ENCODE results near the gene TSGA10IP. TPM values are rescaled to one million over a fixed set of nuclear protein-coding genes. Genes with fewer than 3 reads are reported as not detected.

TSGA10IP gene
- total and polyA plus RNA-seq, 2 experiments from 2014 or later, result 1.6 to 2.0 TPM

GRCh38 chr11:65916391-65916790 is 28.9 kb upstream of the TSGA10IP start (continued):
- TF ChIP-seq EZH2 (IDR thresholded peaks at IDR 0.05; ENCODE audit: low read depth, unreplicated experiment) (no peak), STAT1 (IDR thresholded peaks at IDR 0.05; ENCODE audit: unreplicated experiment) (no peak), EZH2phosphoT487 (IDR thresholded peaks at IDR 0.05; ENCODE audit: unreplicated experiment) (no peak), JUNB (IDR thresholded peaks at IDR 0.05; ENCODE audit: unreplicated experiment) (no peak)

GRCh38 chr11:65917077-65917433 is 28.2 kb upstream of the TSGA10IP start:
- peaks cover 7% of the 10 kb centered on the region for H3K4me1 ChIP-seq (ENCODE audit: insufficient read depth)

More at GRCh38 chr11:65917077-65917433, 28.2 kb upstream of the TSGA10IP start:
- H4K20me1 ChIP-seq (replicated peaks; ENCODE audit: insufficient read depth), result no peaks in the 10 kb centered on the region
- H3K4me1 Mint-ChIP-seq, result peaks cover 6% of the 10 kb centered on the region
- ATAC-seq, result no peak
- peaks cover 9% of the 10 kb centered on the region for H3K36me3 Mint-ChIP-seq (ENCODE audit: low read depth)
- H3K9me2 ChIP-seq (ENCODE audit: insufficient read depth), result no peaks in the 10 kb centered on the region
- H3K27ac Mint-ChIP-seq, result no peak overlapping the region
- 0 out of 2 replicates have a peak, but pooled peaks cover 6% of the 10 kb centered on the region for H3F3A ChIP-seq (replicated peaks; ENCODE audit: low read depth)
- H3K27me3 Mint-ChIP-seq (ENCODE audit: insufficient read depth, low read depth, poor library complexity), result peaks cover 17% of the 10 kb centered on the region
- H3K27me3 ChIP-seq (ENCODE audit: insufficient read depth), result no peaks in the 10 kb centered on the region
- peak overlapping the region; percentile 42 for H3K4me3 Mint-ChIP-seq
- DNase-seq (ENCODE audit: low spot score), result no peak
- no peak overlapping the region for H3K4me2 ChIP-seq
- H3K4me3 ChIP-seq, result no peak overlapping the region
- no peak overlapping the region for H2AFZ ChIP-seq
- peaks cover 7% of the 10 kb centered on the region for H3K79me2 ChIP-seq (replicated peaks; ENCODE audit: insufficient read depth)
- H3K9me3 Mint-ChIP-seq, result no peaks in the 10 kb centered on the region
- TF ChIP-seq EZH2phosphoT487 (IDR thresholded peaks at IDR 0.05; ENCODE audit: unreplicated experiment), result no peak
- TF ChIP-seq ZNF462 (CRISPR knock-in tag; IDR thresholded peaks at IDR 0.05), result no peak
- TF ChIP-seq ZNF331 (CRISPR knock-in tag; IDR thresholded peaks at IDR 0.05; ENCODE audit: low read depth), result no peak
- TF ChIP-seq STAT1 (IDR thresholded peaks at IDR 0.05; ENCODE audit: unreplicated experiment), result no peak
- no peak for TF ChIP-seq CTCF (conservative IDR thresholded peaks at IDR 0.05; ENCODE audit: low read depth in 2 of 2)
- TF ChIP-seq NANOG (IDR thresholded peaks at IDR 0.05; ENCODE audit: borderline replicate concordance), result no peak
- TF ChIP-seq POLR2AphosphoS5 (IDR thresholded peaks at IDR 0.05; ENCODE audit: low read depth), result no peak
- TF ChIP-seq EZH2 (IDR thresholded peaks at IDR 0.05; ENCODE audit: low read depth, unreplicated experiment), result no peak
- TF ChIP-seq JUNB (IDR thresholded peaks at IDR 0.05; ENCODE audit: unreplicated experiment), result no peak
- no peak for TF ChIP-seq ZNF114 (CRISPR knock-in tag; IDR thresholded peaks at IDR 0.05)
- TF ChIP-seq CREB1 (CRISPR knock-in tag; IDR thresholded peaks at IDR 0.05; ENCODE audit: low read depth), result no peak
- no peak for TF ChIP-seq REST (IDR thresholded peaks at IDR 0.05; ENCODE audit: unreplicated experiment)
- TF ChIP-seq ETS1 (IDR thresholded peaks at IDR 0.05), result no peak
- H3K36me3 ChIP-seq (ENCODE audit: insufficient read depth), result no peaks in the 10 kb centered on the region
- no peak overlapping the region for H3K27ac ChIP-seq (ENCODE audit: low read depth)
